Fibroblast of lung (primary cell): ENCODE data around the gene GGCX.

ENCODE experiments used
- EZH2 ChIP-seq: IDR thresholded peaks from 2 replicates; pipeline ENCODE4 v1.5.1; 2012; ENCODE audit warnings: low read length, control low read depth, mild to moderate bottlenecking; ENCODE audit errors: missing control alignments
- TF ChIP-seq, protein P1 (sequence below), 2 donors: IDR thresholded peaks in 1 of 2; conservative IDR thresholded peaks in 1 of 2; 1 replicate in 1 of 2; 2 replicates in 1 of 2; pipeline ENCODE4 v1.5.1; 2011 to 2012; ENCODE audit warnings: low read length in 2 of 2, control low read depth in 1 of 2, inconsistent platforms in 1 of 2, low read depth in 1 of 2, mild to moderate bottlenecking in 1 of 2

DNA sequence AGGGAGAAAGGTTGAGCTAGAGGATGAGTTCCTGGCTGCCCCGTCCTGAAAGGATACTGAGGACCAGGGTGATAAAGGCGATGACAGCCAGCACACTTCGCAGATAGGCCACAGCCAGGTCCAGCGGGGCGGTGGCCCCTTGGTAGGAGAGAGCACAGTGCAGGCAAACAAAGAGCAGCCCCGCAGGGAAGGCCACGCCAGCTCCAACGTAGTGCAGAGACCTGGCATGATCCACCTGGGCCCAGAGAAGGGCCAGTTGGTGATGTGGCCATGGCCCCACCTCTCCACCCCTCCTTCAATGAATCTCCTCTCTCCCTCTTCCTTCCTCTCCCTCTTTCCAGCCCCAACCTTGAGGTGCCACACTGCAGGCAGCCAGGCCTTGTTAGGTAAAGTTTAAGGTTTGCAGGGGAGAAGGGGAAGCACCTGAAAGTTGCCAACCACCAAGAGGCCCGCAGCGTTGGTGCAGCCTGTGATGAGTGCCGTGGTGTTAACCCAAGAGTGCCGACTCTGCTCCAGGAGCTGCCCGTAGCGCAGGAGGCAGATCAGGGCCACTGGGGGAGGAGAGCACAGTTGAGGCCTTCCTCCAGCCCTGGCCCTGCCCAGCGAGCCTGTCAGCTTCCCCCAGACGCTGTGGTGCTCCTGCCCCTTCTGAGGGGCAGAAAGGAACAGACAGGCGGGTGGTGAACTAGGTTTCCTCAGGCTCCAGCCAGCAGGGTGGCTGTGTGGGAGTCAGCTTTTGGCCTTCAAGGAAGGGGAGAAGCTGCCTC is 38.4 kb upstream of the GGCX start:
- TF ChIP-seq, protein P1, sequence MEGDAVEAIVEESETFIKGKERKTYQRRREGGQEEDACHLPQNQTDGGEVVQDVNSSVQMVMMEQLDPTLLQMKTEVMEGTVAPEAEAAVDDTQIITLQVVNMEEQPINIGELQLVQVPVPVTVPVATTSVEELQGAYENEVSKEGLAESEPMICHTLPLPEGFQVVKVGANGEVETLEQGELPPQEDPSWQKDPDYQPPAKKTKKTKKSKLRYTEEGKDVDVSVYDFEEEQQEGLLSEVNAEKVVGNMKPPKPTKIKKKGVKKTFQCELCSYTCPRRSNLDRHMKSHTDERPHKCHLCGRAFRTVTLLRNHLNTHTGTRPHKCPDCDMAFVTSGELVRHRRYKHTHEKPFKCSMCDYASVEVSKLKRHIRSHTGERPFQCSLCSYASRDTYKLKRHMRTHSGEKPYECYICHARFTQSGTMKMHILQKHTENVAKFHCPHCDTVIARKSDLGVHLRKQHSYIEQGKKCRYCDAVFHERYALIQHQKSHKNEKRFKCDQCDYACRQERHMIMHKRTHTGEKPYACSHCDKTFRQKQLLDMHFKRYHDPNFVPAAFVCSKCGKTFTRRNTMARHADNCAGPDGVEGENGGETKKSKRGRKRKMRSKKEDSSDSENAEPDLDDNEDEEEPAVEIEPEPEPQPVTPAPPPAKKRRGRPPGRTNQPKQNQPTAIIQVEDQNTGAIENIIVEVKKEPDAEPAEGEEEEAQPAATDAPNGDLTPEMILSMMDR (conservative IDR thresholded peaks at IDR 0.05 in 1 of 2, IDR thresholded peaks at IDR 0.05 in 1 of 2; ENCODE audit: low read depth in 1 of 2, low read length in 2 of 2): no peak
- TF ChIP-seq EZH2: no peak
